ENCODE results near the gene CAMK2G. TPM values are rescaled to one million over a fixed set of nuclear protein-coding genes. Genes with fewer than 3 reads are reported as not detected.

Gene CAMK2G
- total RNA-seq, 1 donor from 2014 or later = 31.7 TPM

GRCh38 chr10:73781879-73782748 lies 92.2 kb downstream of the CAMK2G start, which contains the start of gene CHCHD1:
CHCHD1 (plus strand) TSS chr10:73782048; CDS start chr10:73782076, 28 bp downstream.
- no peaks in the 10 kb centered on the region for H3K27me3 Mint-ChIP-seq (ENCODE audit: low read depth)
- H3K4me1 Mint-ChIP-seq (ENCODE audit: low read depth) = peaks cover 52% of the 10 kb centered on the region
- H3K4me3 Mint-ChIP-seq (ENCODE audit: unreplicated experiment) = peak within 1 kb of the TSS; percentile 98
- TF ChIP-seq, protein P1, sequence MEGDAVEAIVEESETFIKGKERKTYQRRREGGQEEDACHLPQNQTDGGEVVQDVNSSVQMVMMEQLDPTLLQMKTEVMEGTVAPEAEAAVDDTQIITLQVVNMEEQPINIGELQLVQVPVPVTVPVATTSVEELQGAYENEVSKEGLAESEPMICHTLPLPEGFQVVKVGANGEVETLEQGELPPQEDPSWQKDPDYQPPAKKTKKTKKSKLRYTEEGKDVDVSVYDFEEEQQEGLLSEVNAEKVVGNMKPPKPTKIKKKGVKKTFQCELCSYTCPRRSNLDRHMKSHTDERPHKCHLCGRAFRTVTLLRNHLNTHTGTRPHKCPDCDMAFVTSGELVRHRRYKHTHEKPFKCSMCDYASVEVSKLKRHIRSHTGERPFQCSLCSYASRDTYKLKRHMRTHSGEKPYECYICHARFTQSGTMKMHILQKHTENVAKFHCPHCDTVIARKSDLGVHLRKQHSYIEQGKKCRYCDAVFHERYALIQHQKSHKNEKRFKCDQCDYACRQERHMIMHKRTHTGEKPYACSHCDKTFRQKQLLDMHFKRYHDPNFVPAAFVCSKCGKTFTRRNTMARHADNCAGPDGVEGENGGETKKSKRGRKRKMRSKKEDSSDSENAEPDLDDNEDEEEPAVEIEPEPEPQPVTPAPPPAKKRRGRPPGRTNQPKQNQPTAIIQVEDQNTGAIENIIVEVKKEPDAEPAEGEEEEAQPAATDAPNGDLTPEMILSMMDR (IDR thresholded peaks at IDR 0.05) = peak; percentile 14
- peak; percentile 99 for DNase-seq (ENCODE audit: low spot score)
- peaks cover 6% of the 10 kb centered on the region for H3K36me3 Mint-ChIP-seq (ENCODE audit: low read depth)
- H3K9me3 Mint-ChIP-seq (ENCODE audit: low read depth) = no peaks in the 10 kb centered on the region
- H3K27ac Mint-ChIP-seq (ENCODE audit: unreplicated experiment) = peak within 1 kb of the TSS; percentile 99

GRCh38 chr10:73781548-73781878 lies 92.8 kb downstream of the CAMK2G start:
- Mint-ChIP-seq H3K27ac (ENCODE audit: unreplicated experiment) (peak overlapping the region; percentile 99), H3K27me3 (ENCODE audit: low read depth) (no peaks in the 10 kb centered on the region), H3K9me3 (ENCODE audit: low read depth) (no peaks in the 10 kb centered on the region), H3K4me1 (ENCODE audit: low read depth) (peaks cover 50% of the 10 kb centered on the region), H3K36me3 (ENCODE audit: low read depth) (peaks cover 8% of the 10 kb centered on the region), H3K4me3 (ENCODE audit: unreplicated experiment) (peak overlapping the region; percentile 98)
- DNase-seq (ENCODE audit: low spot score) = no peak
- TF ChIP-seq, protein P1 (IDR thresholded peaks at IDR 0.05) = no peak

DNA sequence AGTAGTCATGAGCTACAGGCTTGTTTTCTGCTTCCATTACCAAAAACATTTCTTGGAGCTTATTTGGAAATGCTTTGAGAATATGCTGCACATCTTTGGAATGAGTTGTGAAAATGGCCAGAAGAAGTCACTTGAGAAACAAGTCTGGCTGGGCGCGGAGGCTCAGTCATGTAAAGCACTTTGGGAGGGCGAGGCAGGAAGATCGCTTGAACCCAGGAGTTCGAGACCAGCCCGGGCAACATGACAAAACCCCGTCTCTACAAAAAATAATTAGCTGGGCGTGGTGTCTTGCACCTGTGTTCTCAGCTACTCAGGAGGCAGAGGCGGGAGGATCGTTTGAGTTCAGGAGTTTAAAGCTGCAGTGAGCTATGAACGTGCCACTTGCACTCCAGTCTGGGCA lies 93.4 kb downstream of the CAMK2G start:
- TF ChIP-seq, protein P1 (IDR thresholded peaks at IDR 0.05) = no peak
- DNase-seq (ENCODE audit: low spot score) = no peak
- H3K27ac Mint-ChIP-seq (ENCODE audit: unreplicated experiment) = peak overlapping the region; percentile 99
- H3K4me1 Mint-ChIP-seq (ENCODE audit: low read depth) = peaks cover 44% of the 10 kb centered on the region
- no peaks in the 10 kb centered on the region for H3K27me3 Mint-ChIP-seq (ENCODE audit: low read depth)
- no peaks in the 10 kb centered on the region for H3K9me3 Mint-ChIP-seq (ENCODE audit: low read depth)
- peak overlapping the region; percentile 98 for H3K4me3 Mint-ChIP-seq (ENCODE audit: unreplicated experiment)
- peaks cover 8% of the 10 kb centered on the region for H3K36me3 Mint-ChIP-seq (ENCODE audit: low read depth)

- peaks cover 8% of the 10 kb centered on the region for H3K36me3 Mint-ChIP-seq (ENCODE audit: low read depth)
- no peak for DNase-seq (ENCODE audit: low spot score)
- H3K4me3 Mint-ChIP-seq (ENCODE audit: unreplicated experiment) = peak overlapping the region; percentile 98
- peak overlapping the region; percentile 84 for H3K27ac Mint-ChIP-seq (ENCODE audit: unreplicated experiment)
- TF ChIP-seq, protein P1 (IDR thresholded peaks at IDR 0.05) = no peak
- H3K4me1 Mint-ChIP-seq (ENCODE audit: low read depth) = peaks cover 49% of the 10 kb centered on the region
- no peaks in the 10 kb centered on the region for H3K27me3 Mint-ChIP-seq (ENCODE audit: low read depth)
- H3K9me3 Mint-ChIP-seq (ENCODE audit: low read depth) = no peaks in the 10 kb centered on the region
Observed at GRCh38 chr10:73780301-73780700, 94.1 kb downstream of the CAMK2G start.

GRCh38 chr10:73779539-73780197 lies 94.7 kb downstream of the CAMK2G start:
- no peaks in the 10 kb centered on the region for H3K27me3 Mint-ChIP-seq (ENCODE audit: low read depth)

More at GRCh38 chr10:73779539-73780197, 94.7 kb downstream of the CAMK2G start:
- Mint-ChIP-seq H3K4me1 (ENCODE audit: low read depth) (peaks cover 51% of the 10 kb centered on the region), H3K27ac (ENCODE audit: unreplicated experiment) (peak overlapping the region; percentile 18), H3K36me3 (ENCODE audit: low read depth) (peaks cover 8% of the 10 kb centered on the region), H3K9me3 (ENCODE audit: low read depth) (no peaks in the 10 kb centered on the region), H3K4me3 (ENCODE audit: unreplicated experiment) (peak overlapping the region; percentile 14)
- TF ChIP-seq, protein P1 (IDR thresholded peaks at IDR 0.05) = no peak
- no peak for DNase-seq (ENCODE audit: low spot score)
